Measurements from ENCODE around the gene CYB561D1. TPM values are rescaled to one million over a fixed set of nuclear protein-coding genes. Genes with fewer than 3 reads are reported as not detected.

The CYB561D1 gene
- total RNA-seq, 1 donor from 2014 or later, result 5.0 TPM

- no peak overlapping the region for H3K4me3 ChIP-seq (ENCODE audit: low read depth, low read length)
- peak; percentile 40 for DNase-seq (ENCODE audit: low read depth)
- FAIRE-seq, result no peak
- no peak for TF ChIP-seq CTCF (IDR thresholded peaks at IDR 0.05; ENCODE audit: insufficient read depth, low read length, severe bottlenecking)
- H3K36me3 ChIP-seq (ENCODE audit: control insufficient read depth, insufficient read depth, low read length), result peaks cover 15% of the 10 kb centered on the region
- no peaks in the 10 kb centered on the region for H3K27me3 ChIP-seq (ENCODE audit: control insufficient read depth, insufficient read depth, low read length)
Observed at GRCh38 chr1:109499081-109499480, 5.2 kb downstream of the CYB561D1 start.

- peaks cover 15% of the 10 kb centered on the region for H3K36me3 ChIP-seq (ENCODE audit: control insufficient read depth, insufficient read depth, low read length)
- peak; percentile 74 for DNase-seq (ENCODE audit: low read depth)
- peak; percentile 67 for TF ChIP-seq CTCF (IDR thresholded peaks at IDR 0.05; ENCODE audit: insufficient read depth, low read length, severe bottlenecking)
- no peaks in the 10 kb centered on the region for H3K27me3 ChIP-seq (ENCODE audit: control insufficient read depth, insufficient read depth, low read length)
- no peak overlapping the region for H3K4me3 ChIP-seq (ENCODE audit: low read depth, low read length)
- FAIRE-seq, result no peak
Observed at GRCh38 chr1:109499661-109500536, 6.0 kb downstream of the CYB561D1 start.

- DNase-seq (ENCODE audit: low read depth), result no peak
- peaks cover 10% of the 10 kb centered on the region for H3K36me3 ChIP-seq (ENCODE audit: control insufficient read depth, insufficient read depth, low read length)
- no peak overlapping the region for H3K4me3 ChIP-seq (ENCODE audit: low read depth, low read length)
- H3K27me3 ChIP-seq (ENCODE audit: control insufficient read depth, insufficient read depth, low read length), result no peaks in the 10 kb centered on the region
- FAIRE-seq, result no peak
- TF ChIP-seq CTCF (IDR thresholded peaks at IDR 0.05; ENCODE audit: insufficient read depth, low read length, severe bottlenecking), result no peak
Observed at GRCh38 chr1:109500941-109501381, 7.1 kb downstream of the CYB561D1 start.

- Histone ChIP-seq H3K27me3 (ENCODE audit: control insufficient read depth, insufficient read depth, low read length) (no peaks in the 10 kb centered on the region), H3K4me3 (ENCODE audit: low read depth, low read length) (no peak overlapping the region), H3K36me3 (ENCODE audit: control insufficient read depth, insufficient read depth, low read length) (peaks cover 7% of the 10 kb centered on the region)
- FAIRE-seq, result no peak
- no peak for TF ChIP-seq CTCF (IDR thresholded peaks at IDR 0.05; ENCODE audit: insufficient read depth, low read length, severe bottlenecking)
- DNase-seq (ENCODE audit: low read depth), result no peak
Observed at GRCh38 chr1:109501644-109502363, 7.9 kb downstream of the CYB561D1 start.

- DNase-seq (ENCODE audit: low read depth), result no peak
- no peak for FAIRE-seq
Observed at GRCh38 chr1:109502364-109502851, 8.5 kb downstream of the CYB561D1 start.

More at GRCh38 chr1:109502364-109502851, 8.5 kb downstream of the CYB561D1 start:
- TF ChIP-seq CTCF (IDR thresholded peaks at IDR 0.05; ENCODE audit: insufficient read depth, low read length, severe bottlenecking), result no peak
- Histone ChIP-seq H3K27me3 (ENCODE audit: control insufficient read depth, insufficient read depth, low read length) (no peaks in the 10 kb centered on the region), H3K4me3 (ENCODE audit: low read depth, low read length) (no peak overlapping the region), H3K36me3 (ENCODE audit: control insufficient read depth, insufficient read depth, low read length) (peaks cover 3% of the 10 kb centered on the region)

Measured in bronchial epithelial cell (primary cell).